GM12801 (cell line): ENCODE measurements around the gene PRXL2B.

Experiments used
- TF ChIP-seq, protein P1 (sequence below): IDR thresholded peaks from one replicate; pipeline ENCODE4 v1.5.1; 2011; ENCODE audit warnings: control low read depth; ENCODE audit not compliant: insufficient read length; ENCODE audit errors: extremely low read depth

The PRXL2B gene

DNA sequence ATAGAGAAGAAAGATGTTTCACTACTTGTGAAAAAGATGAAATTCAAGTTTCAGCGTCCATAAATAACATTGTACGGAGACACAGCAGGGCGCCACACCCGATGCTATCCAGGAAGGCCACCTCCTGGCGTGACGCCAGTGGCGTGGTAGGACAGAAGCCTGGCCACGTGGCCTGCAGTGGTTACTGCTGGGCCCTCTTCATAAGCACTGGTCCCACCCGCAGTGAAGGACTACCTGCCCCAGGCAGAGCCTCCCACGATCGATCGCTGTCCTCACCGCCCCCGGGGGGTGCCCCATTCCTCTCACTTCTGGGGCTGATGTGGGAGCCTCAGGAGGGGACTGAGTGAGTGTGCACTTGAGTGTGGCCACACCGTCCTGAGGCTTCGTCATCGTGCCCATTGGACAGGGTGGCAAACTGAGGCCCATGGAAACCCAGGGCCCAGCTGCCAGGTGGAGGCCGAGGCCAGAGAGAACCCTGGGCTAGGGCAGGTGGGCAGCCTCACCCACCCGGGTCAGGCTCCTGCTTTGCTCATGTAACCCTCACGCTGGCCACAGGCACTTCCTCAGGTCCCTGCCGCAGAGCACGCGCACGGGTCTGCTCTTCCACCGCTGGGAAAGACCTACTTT lies 44.8 kb upstream of the PRXL2B start:
- TF ChIP-seq, protein P1, sequence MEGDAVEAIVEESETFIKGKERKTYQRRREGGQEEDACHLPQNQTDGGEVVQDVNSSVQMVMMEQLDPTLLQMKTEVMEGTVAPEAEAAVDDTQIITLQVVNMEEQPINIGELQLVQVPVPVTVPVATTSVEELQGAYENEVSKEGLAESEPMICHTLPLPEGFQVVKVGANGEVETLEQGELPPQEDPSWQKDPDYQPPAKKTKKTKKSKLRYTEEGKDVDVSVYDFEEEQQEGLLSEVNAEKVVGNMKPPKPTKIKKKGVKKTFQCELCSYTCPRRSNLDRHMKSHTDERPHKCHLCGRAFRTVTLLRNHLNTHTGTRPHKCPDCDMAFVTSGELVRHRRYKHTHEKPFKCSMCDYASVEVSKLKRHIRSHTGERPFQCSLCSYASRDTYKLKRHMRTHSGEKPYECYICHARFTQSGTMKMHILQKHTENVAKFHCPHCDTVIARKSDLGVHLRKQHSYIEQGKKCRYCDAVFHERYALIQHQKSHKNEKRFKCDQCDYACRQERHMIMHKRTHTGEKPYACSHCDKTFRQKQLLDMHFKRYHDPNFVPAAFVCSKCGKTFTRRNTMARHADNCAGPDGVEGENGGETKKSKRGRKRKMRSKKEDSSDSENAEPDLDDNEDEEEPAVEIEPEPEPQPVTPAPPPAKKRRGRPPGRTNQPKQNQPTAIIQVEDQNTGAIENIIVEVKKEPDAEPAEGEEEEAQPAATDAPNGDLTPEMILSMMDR: no peak

DNA sequence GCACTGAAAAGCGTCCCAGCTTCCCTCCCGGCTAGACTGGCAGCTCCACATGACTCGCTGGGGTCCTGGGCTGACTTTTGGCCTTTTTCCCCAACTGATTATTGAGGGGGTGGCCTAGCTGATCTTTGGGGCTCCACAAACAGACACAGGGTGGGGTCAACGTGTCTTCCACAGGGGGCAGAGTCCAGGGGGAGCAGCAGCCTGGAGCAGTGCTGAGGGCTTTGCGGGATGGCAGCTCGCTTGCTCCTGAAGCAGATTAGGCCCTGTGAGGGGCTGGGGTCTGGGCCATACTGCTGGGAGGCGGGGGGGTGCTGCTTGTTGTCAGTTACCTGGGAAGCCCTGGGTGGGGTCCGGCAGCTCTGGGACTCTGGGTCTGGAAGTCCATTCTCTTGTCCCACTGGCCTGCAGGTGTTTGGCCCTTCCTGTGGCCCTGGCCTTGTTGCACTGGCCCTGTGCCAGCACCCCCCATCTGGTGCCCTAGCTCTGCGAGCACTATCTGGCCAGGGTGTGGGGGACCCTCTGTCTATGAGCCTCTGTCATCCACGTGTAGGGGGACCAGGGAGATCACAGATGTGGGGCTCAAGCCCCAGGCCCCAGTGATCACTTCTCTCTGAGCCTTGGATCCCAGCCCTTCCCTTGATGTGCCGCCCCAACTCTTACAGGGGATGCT lies 44.2 kb upstream of the PRXL2B start:
- TF ChIP-seq, protein P1: no peak

DNA sequence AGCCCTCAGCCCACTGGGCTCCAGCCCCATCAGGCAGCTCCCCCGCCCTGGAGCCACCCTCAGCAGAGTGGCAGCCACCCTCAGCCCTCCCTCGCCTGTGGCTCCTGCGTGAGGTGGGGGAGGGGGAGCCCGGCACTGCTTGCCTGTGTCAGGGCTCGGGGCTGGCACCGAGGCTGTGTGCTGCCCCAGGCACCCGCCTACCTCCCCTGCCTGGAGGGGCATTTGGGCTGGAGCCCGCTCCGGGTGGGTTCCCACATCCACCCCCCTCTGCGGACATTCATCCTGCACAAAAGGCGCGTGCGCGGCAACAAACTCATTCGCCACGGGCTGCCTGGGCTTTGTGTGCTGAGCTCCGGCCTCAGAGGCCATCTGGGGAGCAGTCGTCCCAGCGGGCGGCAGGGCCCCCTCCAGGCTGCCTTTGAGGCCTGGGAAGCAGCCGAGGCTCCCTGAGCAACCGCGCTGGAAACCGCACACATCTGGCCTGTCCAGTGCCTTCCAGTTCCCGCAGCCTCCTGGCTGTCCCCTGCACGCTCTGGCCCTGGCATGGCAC lies 43.0 kb upstream of the PRXL2B start:
- TF ChIP-seq, protein P1: no peak

DNA sequence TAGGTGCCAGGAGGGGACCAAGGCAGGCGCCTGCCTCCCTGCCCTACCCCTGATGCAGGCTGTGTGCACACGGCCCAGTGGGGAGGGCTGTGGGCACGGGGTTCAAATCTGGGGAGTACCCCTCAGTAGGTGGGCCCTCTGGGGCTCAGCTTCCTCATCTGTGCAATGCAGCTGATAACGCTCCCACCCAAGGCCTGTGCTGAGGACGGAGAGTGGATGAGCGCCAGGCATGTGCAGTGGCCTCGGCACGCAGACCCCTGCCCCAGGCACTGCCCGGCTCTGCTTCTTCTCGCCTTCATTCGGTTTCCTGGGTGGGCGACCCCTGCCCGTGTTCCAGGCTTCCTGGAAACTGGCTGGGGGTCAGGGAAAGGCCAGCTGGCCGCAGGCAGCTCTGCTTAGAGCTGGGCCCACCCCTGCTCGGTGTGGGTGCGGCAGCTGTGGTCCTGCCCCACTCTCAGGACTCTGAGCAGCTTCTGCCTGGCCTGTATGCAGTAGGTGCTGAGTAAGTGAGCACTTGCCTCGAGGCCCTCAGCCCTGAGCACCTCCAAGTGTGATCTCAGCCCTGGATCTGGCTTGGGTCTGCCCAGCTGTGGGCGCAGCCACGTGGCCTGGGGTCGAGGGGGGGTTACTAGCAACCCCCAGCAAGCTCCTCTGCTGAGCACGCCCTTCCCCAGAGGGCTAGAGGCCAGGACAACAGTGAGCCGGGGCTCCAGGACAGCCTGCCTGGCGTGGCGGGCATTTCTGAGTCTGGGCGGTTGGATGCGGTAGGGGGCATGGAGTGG lies 42.3 kb upstream of the PRXL2B start:
- TF ChIP-seq, protein P1: no peak

DNA sequence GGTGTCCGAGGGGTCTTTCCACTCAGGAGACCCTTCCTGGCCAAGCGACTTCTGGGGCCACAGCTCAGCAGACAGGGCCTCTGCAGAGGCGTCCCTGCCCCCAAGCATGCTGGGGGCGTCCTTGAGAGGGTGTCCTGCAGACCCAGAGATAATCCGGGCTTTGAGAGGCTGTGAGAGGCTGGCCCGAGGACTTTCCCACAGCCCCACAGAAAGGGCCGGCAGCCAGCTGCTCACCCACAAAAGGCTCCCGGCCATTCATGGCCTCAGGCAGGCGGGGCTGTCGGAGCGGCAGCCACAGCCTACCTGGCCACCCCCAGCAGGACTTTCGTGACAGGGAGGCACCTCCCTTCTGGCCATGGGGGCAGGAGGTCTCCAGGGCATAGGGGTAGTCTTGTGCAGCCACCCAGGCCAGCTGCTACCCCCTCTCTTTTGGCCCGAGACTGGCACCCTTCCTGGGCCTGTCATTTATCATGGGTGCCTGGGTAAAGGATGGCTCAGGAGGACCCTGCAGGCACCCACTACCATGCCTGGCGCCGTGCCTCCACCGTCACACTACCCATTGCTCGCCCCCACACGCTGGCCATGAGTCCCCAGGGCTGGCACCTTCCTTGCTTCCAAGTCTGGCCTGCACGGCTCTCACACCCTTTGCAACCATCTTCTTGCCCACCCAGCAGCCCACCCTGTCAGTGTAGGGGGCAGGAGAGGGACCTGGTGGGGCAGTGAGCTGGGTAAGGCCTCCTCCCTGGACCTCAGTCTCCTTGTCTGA lies 41.5 kb upstream of the PRXL2B start:
- TF ChIP-seq, protein P1: no peak

DNA sequence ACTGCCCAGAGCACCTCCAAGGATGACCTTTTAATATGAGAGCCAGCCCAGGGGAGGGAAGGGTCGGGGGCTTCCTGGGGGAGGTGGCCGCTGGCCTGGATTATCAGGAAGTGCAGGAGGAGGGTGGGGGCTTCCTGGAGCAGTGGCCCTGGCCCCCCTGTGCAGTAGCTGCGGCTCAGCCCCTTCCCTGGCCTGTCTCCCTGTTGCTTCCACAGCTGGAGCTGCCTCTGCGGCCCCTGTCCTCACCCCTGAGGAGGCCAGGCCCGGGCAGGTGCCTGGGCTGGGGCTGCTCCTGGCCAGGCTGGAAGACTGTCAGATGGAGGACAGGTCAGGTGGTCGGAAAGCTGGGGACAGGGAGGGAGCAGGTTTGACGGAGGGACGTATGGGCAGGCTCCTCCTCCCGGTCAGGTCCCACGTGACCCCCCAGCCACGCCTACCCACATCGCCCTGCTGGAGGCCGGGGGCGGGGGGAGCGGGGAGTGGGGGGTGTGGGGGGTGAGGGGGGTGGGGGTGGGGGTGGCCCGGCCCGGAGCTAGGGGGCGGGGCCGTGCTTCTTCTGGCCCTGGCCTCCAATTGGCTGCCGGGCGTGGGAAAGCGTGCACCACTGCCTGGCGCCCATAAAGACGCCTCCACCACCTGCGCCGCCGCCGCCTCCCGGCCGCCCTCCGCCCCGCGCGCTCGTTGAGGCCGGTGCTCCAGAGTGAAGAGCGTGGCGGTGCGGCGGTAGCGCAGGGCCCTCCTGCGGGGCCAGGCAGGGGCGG lies 40.6 kb upstream of the PRXL2B start:
- TF ChIP-seq, protein P1: no peak
